HepG2 (cell line): Measurements from ENCODE around the gene APCDD1L. TPM values are rescaled to one million over a fixed set of nuclear protein-coding genes. Genes with fewer than 3 reads are reported as not detected.

Source experiments
- ATAC-seq: fragments of 200-7000 bp; cut with Tn5 transposase; 3 replicates; pipeline ENCODE4 v1.9.1; 2020; ENCODE audit warnings: mild to moderate bottlenecking, moderate library complexity
- BruUV-seq: library from RNA; stranded (reverse); fragments of 400-500 nt; replicated peaks from 2 replicates; lab custom pipeline; 2021; lab: Mats Ljungman, UMichigan
- CTCF ChIA-PET: fragments of 300-600 bp; formaldehyde crosslinking; extraction: SDS; loops from one replicate; lab custom pipeline; 2021; ENCODE audit warnings: low total read pairs, inconsistent platforms, low intra/inter-chr PET ratio; lab: Yijun Ruan, JAX
- POLR2A ChIA-PET: fragments of 350-600 bp; sonication (Branson Sonifier 250); formaldehyde crosslinking; loops from one replicate; lab custom pipeline; 2020; ENCODE audit warnings: antibody characterized with exemption, inconsistent platforms; lab: Yijun Ruan, JAX
- DNase-seq: peaks from one replicate; pipeline ENCODE4 v3.0.0-alpha.2; 2015; ENCODE audit warnings: low spot score
- FAIRE-seq: peaks from 3 replicates; lab custom pipeline; 2011; peaks lifted over from hg19 to GRCh38; lab: Jason Lieb, UNC
- H2AFZ ChIP-seq: one replicate; pipeline ENCODE4 v1.6.1; 2011; ENCODE audit warnings: low read length, inconsistent platforms
- H3K27ac ChIP-seq: fragments of 300-600 bp; 3 replicates; pipeline ENCODE4 v1.8.0; 2011; ENCODE audit warnings: mixed run types, mild to moderate bottlenecking, mixed read lengths, low read length, inconsistent platforms; ENCODE audit not compliant: insufficient read depth; ENCODE audit errors: extremely low read length
- H3K27me3 ChIP-seq, 2 experiments: fragments of 200-600 bp in 1 of 2; 2 replicates in 1 of 2; 3 replicates in 1 of 2; pipeline versions ENCODE4 v1.6.0 to v1.8.0; 2011; ENCODE audit warnings: low read length in 2 of 2, mild to moderate bottlenecking in 2 of 2, moderate library complexity in 2 of 2, inconsistent platforms in 1 of 2; ENCODE audit not compliant: insufficient read depth in 2 of 2, control insufficient read depth in 1 of 2
- H3K36me3 ChIP-seq, 2 experiments: fragments of 200-600 bp in 1 of 2; replicated peaks in 1 of 2; 2 replicates in 1 of 2; 3 replicates in 1 of 2; pipeline versions ENCODE4 v1.5.1 to v1.8.0; 2011; ENCODE audit warnings: low read length in 2 of 2, inconsistent platforms in 1 of 2; ENCODE audit not compliant: insufficient read depth in 2 of 2, control insufficient read depth in 1 of 2
- H3K4me1 ChIP-seq: 2 replicates; pipeline ENCODE4 v1.5.1; 2012; ENCODE audit warnings: low read length, inconsistent platforms; ENCODE audit not compliant: insufficient read depth
- H3K4me2 ChIP-seq: 2 replicates; pipeline ENCODE4 v1.6.0; 2011; ENCODE audit warnings: low read depth, low read length, inconsistent platforms
- H3K4me3 ChIP-seq, 3 experiments: fragments of 200-600 bp in 1 of 3; sonication (generic), shearing (Covaris generic) in 1 of 3; replicated peaks in 1 of 3; 2 replicates each; pipeline ENCODE4 v1.5.1; 2011 to 2016; ENCODE audit warnings: low read length in 3 of 3, inconsistent platforms in 2 of 3, low read depth in 2 of 3, mild to moderate bottlenecking in 2 of 3, control low read depth in 1 of 3, mixed read lengths in 1 of 3; ENCODE audit not compliant: insufficient read depth in 1 of 3
- H3K79me2 ChIP-seq: one replicate; pipeline ENCODE4 v1.6.1; 2011; ENCODE audit warnings: low read length, inconsistent platforms; ENCODE audit not compliant: insufficient read depth
- H3K9ac ChIP-seq: 2 replicates; pipeline ENCODE4 v1.6.0; 2011; ENCODE audit warnings: mild to moderate bottlenecking, low read depth, low read length, inconsistent platforms; ENCODE audit not compliant: insufficient read depth
- H3K9me3 ChIP-seq: 2 replicates; pipeline ENCODE4 v1.5.1; 2012; ENCODE audit warnings: mild to moderate bottlenecking, low read length
- H4K20me1 ChIP-seq: 2 replicates; pipeline ENCODE4 v1.6.0; 2011; ENCODE audit warnings: inconsistent platforms, mild to moderate bottlenecking, low read length, moderate library complexity; ENCODE audit not compliant: insufficient read depth
- HOXD1 ChIP-seq: sonication (generic); formaldehyde crosslinking; IDR thresholded peaks from 2 replicates; pipeline ENCODE4 v1.5.0; 2020; ENCODE audit warnings: missing genetic modification reagents
- NFE2L1 ChIP-seq: sonication (generic); formaldehyde crosslinking; IDR thresholded peaks from 2 replicates; pipeline ENCODE4 v1.4.0; 2020; ENCODE audit warnings: missing genetic modification reagents, mild to moderate bottlenecking, borderline replicate concordance
- PAF1 ChIP-seq: IDR thresholded peaks from 2 replicates; pipeline ENCODE4 v1.6.1; 2016; ENCODE audit warnings: missing genetic modification reagents, missing compliant biosample characterization
- PPARG ChIP-seq: conservative IDR thresholded peaks from 2 replicates; pipeline ENCODE4 v1.6.1; 2016; ENCODE audit warnings: missing biosample characterization, missing genetic modification reagents
- RXRB ChIP-seq: IDR thresholded peaks from 2 replicates; pipeline ENCODE4 v1.6.1; 2016; ENCODE audit warnings: borderline replicate concordance, missing genetic modification reagents, missing compliant biosample characterization
- SNAI1 ChIP-seq: sonication (generic); formaldehyde crosslinking; IDR thresholded peaks from 2 replicates; pipeline ENCODE4 v1.5.0; 2020; ENCODE audit warnings: mild to moderate bottlenecking, missing genetic modification reagents, borderline replicate concordance
- U2AF1 ChIP-seq: fragments of 200-400 bp; formaldehyde crosslinking; optimal IDR thresholded peaks from 2 replicates; pipeline ENCODE3; 2017; ENCODE audit warnings: mild to moderate bottlenecking, low read depth, low read length
- ZKSCAN5 ChIP-seq: sonication (generic); formaldehyde crosslinking; IDR thresholded peaks from 2 replicates; pipeline ENCODE4 v1.5.1; 2020; ENCODE audit warnings: mild to moderate bottlenecking, missing genetic modification reagents
- ZKSCAN8 ChIP-seq: IDR thresholded peaks from 2 replicates; pipeline ENCODE4 v1.6.1; 2016; ENCODE audit warnings: borderline replicate concordance, missing genetic modification reagents, missing compliant biosample characterization
- ZNF12 ChIP-seq: sonication (generic); formaldehyde crosslinking; IDR thresholded peaks from 2 replicates; pipeline ENCODE4 v1.5.0; 2020; ENCODE audit warnings: missing genetic modification reagents
- ZNF383 ChIP-seq: sonication (generic); formaldehyde crosslinking; IDR thresholded peaks from 2 replicates; pipeline ENCODE4 v1.4.0; 2020; ENCODE audit warnings: missing genetic modification reagents, mild to moderate bottlenecking, borderline replicate concordance
- ZNF563 ChIP-seq: sonication (generic); formaldehyde crosslinking; IDR thresholded peaks from 2 replicates; pipeline ENCODE4 v1.8.0; 2022; ENCODE audit warnings: mild to moderate bottlenecking, moderate library complexity, missing genetic modification reagents
- ZNF776 ChIP-seq: sonication (generic); formaldehyde crosslinking; IDR thresholded peaks from 2 replicates; pipeline ENCODE4 v1.4.0; 2020; ENCODE audit warnings: mild to moderate bottlenecking, missing genetic modification reagents
- WGBS: methylation state at CpG from one replicate; pipeline ENCODE4 v1.1.6; 2017; ENCODE audit warnings: low lambda C conversion rate; 5-methylcytosine and 5-hydroxymethylcytosine counted together
- in situ Hi-C: cut with HindIII; loops from 2 replicates; pipeline ENCODE4 v1.10.0; 2017; ENCODE audit warnings: low pct_unique_long_range_greater_than_20kb; ENCODE audit not compliant: extremely low pct_ligation_motif_present
- intact Hi-C: fragments of 100-400 bp; cut with micrococcal nuclease; formaldehyde crosslinking; loops from one replicate; pipeline ENCODE4 v1.10.0; 2022; ENCODE audit not compliant: unreplicated experiment
- polyA plus RNA-seq, 8 experiments: library from polyadenylated mRNA; depleted of rRNA in 3 of 8; stranded (reverse) in 7 of 8; unstranded in 1 of 8; fragments of >200 nt; fragmentation: Illumina TruSeq in 4 of 8; extraction: Trizol in 4 of 8; gene quantifications; 2 replicates each; pipeline versions ENCODE4 v1.2.1 to v1.2.3, GENCODE V29; 2011 to 2016; ENCODE audit warnings: low read depth in 4 of 8, missing spikeins in 1 of 8, mixed read lengths in 1 of 8; ENCODE audit not compliant: insufficient read depth in 1 of 8
- total RNA-seq, 5 experiments: library from RNA; depleted of rRNA; stranded (reverse); fragments of >200 nt; fragmentation: Illumina TruSeq; extraction: Trizol; gene quantifications; 2 replicates each; pipeline ENCODE4 v1.2.3, GENCODE V29; 2016; ENCODE audit warnings: low read depth in 1 of 5
- TF ChIP-seq, protein P1 (sequence below): sonication (generic); formaldehyde crosslinking; IDR thresholded peaks from 2 replicates; pipeline ENCODE4 v1.4.0; 2020; ENCODE audit warnings: missing genetic modification reagents
- TF ChIP-seq, protein P2 (sequence below): sonication (generic); formaldehyde crosslinking; IDR thresholded peaks from 2 replicates; pipeline ENCODE4 v1.4.0; 2020; ENCODE audit warnings: low read depth, mild to moderate bottlenecking, missing genetic modification reagents
- TF ChIP-seq, protein P3 (sequence below): sonication (generic); formaldehyde crosslinking; IDR thresholded peaks from 2 replicates; pipeline ENCODE4 v1.4.0; 2020; ENCODE audit warnings: mild to moderate bottlenecking, missing genetic modification reagents
- TF ChIP-seq, protein P4 (sequence below): sonication (generic); formaldehyde crosslinking; IDR thresholded peaks from 2 replicates; pipeline ENCODE4 v1.5.0; 2020; ENCODE audit warnings: mild to moderate bottlenecking, missing genetic modification reagents

APCDD1L gene
- total and polyA plus RNA-seq, 2 of the 13 experiments (the other 11 are each of a cell fraction or from before 2014, with no cell fraction given): not detected

DNA sequence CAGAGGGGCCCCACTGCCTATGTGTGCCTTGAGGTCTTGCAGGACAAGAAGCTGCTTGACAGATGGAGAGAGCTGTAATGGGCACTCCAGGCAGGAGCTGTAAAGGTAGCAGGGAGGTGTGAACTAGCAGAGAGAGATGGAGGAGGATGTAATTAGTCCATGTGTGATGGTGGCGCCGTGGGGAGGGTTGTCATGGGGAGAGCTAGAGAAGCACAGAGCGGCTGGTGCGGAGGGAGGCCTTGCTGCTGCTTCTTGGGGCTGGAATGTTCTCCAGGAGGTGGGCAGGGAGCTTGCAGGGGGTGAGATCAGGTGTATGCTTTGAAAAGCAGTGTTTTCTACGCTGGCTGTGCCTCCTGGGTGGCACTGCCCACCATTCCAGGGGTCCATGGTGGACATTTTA, 32.1 kb downstream of the APCDD1L start (continued):
- TF ChIP-seq, protein P1, sequence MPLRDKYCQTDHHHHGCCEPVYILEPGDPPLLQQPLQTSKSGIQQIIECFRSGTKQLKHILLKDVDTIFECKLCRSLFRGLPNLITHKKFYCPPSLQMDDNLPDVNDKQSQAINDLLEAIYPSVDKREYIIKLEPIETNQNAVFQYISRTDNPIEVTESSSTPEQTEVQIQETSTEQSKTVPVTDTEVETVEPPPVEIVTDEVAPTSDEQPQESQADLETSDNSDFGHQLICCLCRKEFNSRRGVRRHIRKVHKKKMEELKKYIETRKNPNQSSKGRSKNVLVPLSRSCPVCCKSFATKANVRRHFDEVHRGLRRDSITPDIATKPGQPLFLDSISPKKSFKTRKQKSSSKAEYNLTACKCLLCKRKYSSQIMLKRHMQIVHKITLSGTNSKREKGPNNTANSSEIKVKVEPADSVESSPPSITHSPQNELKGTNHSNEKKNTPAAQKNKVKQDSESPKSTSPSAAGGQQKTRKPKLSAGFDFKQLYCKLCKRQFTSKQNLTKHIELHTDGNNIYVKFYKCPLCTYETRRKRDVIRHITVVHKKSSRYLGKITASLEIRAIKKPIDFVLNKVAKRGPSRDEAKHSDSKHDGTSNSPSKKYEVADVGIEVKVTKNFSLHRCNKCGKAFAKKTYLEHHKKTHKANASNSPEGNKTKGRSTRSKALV: no peak
- TF ChIP-seq, protein P2, sequence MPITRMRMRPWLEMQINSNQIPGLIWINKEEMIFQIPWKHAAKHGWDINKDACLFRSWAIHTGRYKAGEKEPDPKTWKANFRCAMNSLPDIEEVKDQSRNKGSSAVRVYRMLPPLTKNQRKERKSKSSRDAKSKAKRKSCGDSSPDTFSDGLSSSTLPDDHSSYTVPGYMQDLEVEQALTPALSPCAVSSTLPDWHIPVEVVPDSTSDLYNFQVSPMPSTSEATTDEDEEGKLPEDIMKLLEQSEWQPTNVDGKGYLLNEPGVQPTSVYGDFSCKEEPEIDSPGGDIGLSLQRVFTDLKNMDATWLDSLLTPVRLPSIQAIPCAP: no peak
- TF ChIP-seq, all 625 proteins: peak for 0

DNA sequence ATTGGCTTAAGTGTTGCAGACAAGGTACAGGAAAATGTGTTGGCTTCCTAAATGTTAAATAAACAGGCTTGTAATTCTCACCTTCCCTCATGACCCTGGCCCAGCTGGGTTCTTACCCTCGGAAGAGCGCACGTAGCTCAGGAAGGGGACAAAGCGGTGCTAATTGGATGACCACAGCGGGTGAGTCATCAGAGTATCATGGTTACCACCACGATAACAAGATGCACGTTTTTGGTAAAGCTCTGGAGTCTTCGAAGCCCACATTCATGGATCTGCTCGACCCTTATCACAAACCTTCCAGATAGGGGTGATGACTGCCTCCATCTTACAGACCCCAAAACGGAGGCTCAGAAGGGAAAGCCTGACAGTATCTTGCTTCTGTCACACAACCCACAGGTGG, 32.8 kb downstream of the APCDD1L start:
- H3K9me3 ChIP-seq: peaks cover 22% of the 10 kb centered on the region
- TF ChIP-seq, protein P3, sequence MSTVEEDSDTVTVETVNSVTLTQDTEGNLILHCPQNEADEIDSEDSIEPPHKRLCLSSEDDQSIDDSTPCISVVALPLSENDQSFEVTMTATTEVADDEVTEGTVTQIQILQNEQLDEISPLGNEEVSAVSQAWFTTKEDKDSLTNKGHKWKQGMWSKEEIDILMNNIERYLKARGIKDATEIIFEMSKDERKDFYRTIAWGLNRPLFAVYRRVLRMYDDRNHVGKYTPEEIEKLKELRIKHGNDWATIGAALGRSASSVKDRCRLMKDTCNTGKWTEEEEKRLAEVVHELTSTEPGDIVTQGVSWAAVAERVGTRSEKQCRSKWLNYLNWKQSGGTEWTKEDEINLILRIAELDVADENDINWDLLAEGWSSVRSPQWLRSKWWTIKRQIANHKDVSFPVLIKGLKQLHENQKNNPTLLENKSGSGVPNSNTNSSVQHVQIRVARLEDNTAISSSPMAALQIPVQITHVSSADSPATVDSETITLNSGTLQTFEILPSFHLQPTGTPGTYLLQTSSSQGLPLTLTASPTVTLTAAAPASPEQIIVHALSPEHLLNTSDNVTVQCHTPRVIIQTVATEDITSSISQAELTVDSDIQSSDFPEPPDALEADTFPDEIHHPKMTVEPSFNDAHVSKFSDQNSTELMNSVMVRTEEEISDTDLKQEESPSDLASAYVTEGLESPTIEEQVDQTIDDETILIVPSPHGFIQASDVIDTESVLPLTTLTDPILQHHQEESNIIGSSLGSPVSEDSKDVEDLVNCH (CRISPR knock-in tag): no peak
- TF ChIP-seq NFE2L1 (CRISPR knock-in tag) (no peak), ZNF383 (CRISPR knock-in tag) (no peak), PAF1 (no peak), ZNF563 (CRISPR knock-in tag) (no peak), SNAI1 (CRISPR knock-in tag) (no peak), ZNF776 (no peak), RXRB (CRISPR knock-in tag) (no peak), PPARG (CRISPR knock-in tag) (no peak), ZKSCAN5 (CRISPR knock-in tag) (no peak), HOXD1 (no peak), ZNF12 (CRISPR knock-in tag) (no peak), ZKSCAN8 (CRISPR knock-in tag) (no peak), U2AF1 (no peak)
- TF ChIP-seq, protein P4, sequence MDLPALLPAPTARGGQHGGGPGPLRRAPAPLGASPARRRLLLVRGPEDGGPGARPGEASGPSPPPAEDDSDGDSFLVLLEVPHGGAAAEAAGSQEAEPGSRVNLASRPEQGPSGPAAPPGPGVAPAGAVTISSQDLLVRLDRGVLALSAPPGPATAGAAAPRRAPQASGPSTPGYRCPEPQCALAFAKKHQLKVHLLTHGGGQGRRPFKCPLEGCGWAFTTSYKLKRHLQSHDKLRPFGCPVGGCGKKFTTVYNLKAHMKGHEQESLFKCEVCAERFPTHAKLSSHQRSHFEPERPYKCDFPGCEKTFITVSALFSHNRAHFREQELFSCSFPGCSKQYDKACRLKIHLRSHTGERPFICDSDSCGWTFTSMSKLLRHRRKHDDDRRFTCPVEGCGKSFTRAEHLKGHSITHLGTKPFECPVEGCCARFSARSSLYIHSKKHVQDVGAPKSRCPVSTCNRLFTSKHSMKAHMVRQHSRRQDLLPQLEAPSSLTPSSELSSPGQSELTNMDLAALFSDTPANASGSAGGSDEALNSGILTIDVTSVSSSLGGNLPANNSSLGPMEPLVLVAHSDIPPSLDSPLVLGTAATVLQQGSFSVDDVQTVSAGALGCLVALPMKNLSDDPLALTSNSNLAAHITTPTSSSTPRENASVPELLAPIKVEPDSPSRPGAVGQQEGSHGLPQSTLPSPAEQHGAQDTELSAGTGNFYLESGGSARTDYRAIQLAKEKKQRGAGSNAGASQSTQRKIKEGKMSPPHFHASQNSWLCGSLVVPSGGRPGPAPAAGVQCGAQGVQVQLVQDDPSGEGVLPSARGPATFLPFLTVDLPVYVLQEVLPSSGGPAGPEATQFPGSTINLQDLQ (CRISPR knock-in tag): no peak

More for the DNA sequence above, 32.8 kb downstream of the APCDD1L start:
- FAIRE-seq: no peak
- peaks cover 0 to 21% of the 10 kb centered on the region in 2 experiments; a peak in 1 of 5 replicates for H3K27me3 ChIP-seq
- no peak for ATAC-seq
- in situ Hi-C loops: loop anchor here (10.0 kb wide), 1 partner anchor 362 kb away; no protein-coding TSS in a partner anchor
- H2AFZ ChIP-seq: no peak overlapping the region
- no peaks in the 10 kb centered on the region for H3K4me1 ChIP-seq
- H3K9ac ChIP-seq: no peak overlapping the region
- no peak overlapping the region for H3K27ac ChIP-seq
- ChIA-PET CTCF (interaction anchor here (1.8 kb wide), 1 partner anchor 357 kb away, joined by 12 read pairs; no protein-coding TSS in a partner anchor), POLR2A (no interaction called here)
- H3K4me2 ChIP-seq: no peak overlapping the region
- no peaks in the 10 kb centered on the region for H3K36me3 ChIP-seq
- no TSS peak for BruUV-seq
- 42% methylated on average over 10 of the region's 10 CpGs for WGBS
- H4K20me1 ChIP-seq: no peaks in the 10 kb centered on the region
- DNase-seq: no peak
- H3K79me2 ChIP-seq: no peaks in the 10 kb centered on the region
- intact Hi-C loops: no loop called here
- H3K4me3 ChIP-seq: no peak overlapping the region
